PC-9 (cell line): ENCODE measurements around the gene TOMM70. TPM values are rescaled to one million over a fixed set of nuclear protein-coding genes. Genes with fewer than 3 reads are reported as not detected.

Experiments
- BruUV-seq: library from RNA; stranded (reverse); fragments of 400-500 nt; replicated peaks from 2 replicates; lab custom pipeline; 2021; lab: Mats Ljungman, UMichigan
- CTCF ChIA-PET: fragments of 300-600 bp; sonication (Branson Sonifier 250); formaldehyde crosslinking; loops from one replicate; lab custom pipeline; 2022; ENCODE audit warnings: antibody characterized with exemption; lab: Charles Lee
- POLR2A ChIA-PET: fragments of 300-600 bp; sonication (Branson Sonifier 250); formaldehyde crosslinking; loops from one replicate; lab custom pipeline; 2022; ENCODE audit warnings: antibody characterized with exemption; ENCODE audit not compliant: unreplicated experiment; lab: Charles Lee
- DNase-seq, 2 experiments: peaks; one replicate each; pipeline versions ENCODE4 v3.0.0 to v3.0.0-alpha.2; 2015 to 2022; ENCODE audit warnings: mixed read lengths in 1 of 2
- H2AFZ ChIP-seq: fragments of 200-600 bp; sonication (generic); 2 replicates; pipeline ENCODE4 v1.8.1; 2017; ENCODE audit warnings: antibody characterized with exemption
- H3F3A ChIP-seq: fragments of 200-600 bp; sonication (generic); 2 replicates; pipeline ENCODE4 v1.8.1; 2017; ENCODE audit warnings: antibody characterized with exemption, mild to moderate bottlenecking, low read depth; ENCODE audit not compliant: insufficient read depth
- H3K27ac ChIP-seq: fragments of 200-600 bp; sonication (generic); 2 replicates; pipeline ENCODE4 v1.6.1; 2016; ENCODE audit warnings: mixed run types
- H3K27me3 ChIP-seq: fragments of 200-600 bp; sonication (generic); 2 replicates; pipeline ENCODE4 v1.6.1; 2016; ENCODE audit warnings: low read depth, mixed run types; ENCODE audit not compliant: insufficient read depth
- H3K36me3 ChIP-seq: fragments of 200-600 bp; sonication (generic); 2 replicates; pipeline ENCODE4 v1.6.1; 2016; ENCODE audit warnings: low read depth, mixed run types
- H3K4me1 ChIP-seq: fragments of 200-600 bp; sonication (generic); replicated peaks from 2 replicates; pipeline ENCODE4 v1.6.1; 2016; ENCODE audit warnings: mixed run types; ENCODE audit not compliant: insufficient read depth
- H3K4me2 ChIP-seq: fragments of 200-600 bp; sonication (generic); 2 replicates; pipeline ENCODE4 v1.6.1; 2017; ENCODE audit warnings: mixed run types
- H3K4me3 ChIP-seq: fragments of 200-600 bp; sonication (generic); 2 replicates; pipeline ENCODE4 v1.6.1; 2016; ENCODE audit warnings: mixed run types
- H3K79me2 ChIP-seq: fragments of 200-600 bp; sonication (generic); 2 replicates; pipeline ENCODE4 v1.6.1; 2017; ENCODE audit warnings: low read depth, mixed run types
- H3K9me2 ChIP-seq: fragments of 200-600 bp; sonication (generic); 2 replicates; pipeline ENCODE4 v1.8.1; 2017; ENCODE audit warnings: mild to moderate bottlenecking; ENCODE audit not compliant: insufficient read depth
- H3K9me3 ChIP-seq: fragments of 200-600 bp; sonication (generic); 2 replicates; pipeline ENCODE4 v1.8.1; 2016; ENCODE audit warnings: low read depth; ENCODE audit not compliant: insufficient read depth
- H4K20me1 ChIP-seq: fragments of 200-600 bp; sonication (generic); 2 replicates; pipeline ENCODE4 v1.8.1; 2017; ENCODE audit not compliant: insufficient read depth
- CTCF ChIP-seq: fragments of 200-600 bp; sonication (generic); conservative IDR thresholded peaks from 2 replicates; pipeline ENCODE4 v1.6.1; 2017; ENCODE audit warnings: mixed run types, antibody characterized with exemption, mild to moderate bottlenecking, moderate library complexity
- EZH2 ChIP-seq: fragments of 200-600 bp; sonication (generic); IDR thresholded peaks from 2 replicates; pipeline ENCODE4 v1.8.0; 2017; ENCODE audit warnings: antibody characterized with exemption, low read depth
- intact Hi-C: fragments of 100-400 bp; cut with micrococcal nuclease; formaldehyde crosslinking; loops from one replicate; pipeline ENCODE4 v1.10.0; 2022; ENCODE audit not compliant: unreplicated experiment
- total RNA-seq: library from RNA; stranded (reverse); gene quantifications from 2 replicates; pipeline ENCODE4 v1.2.3, GENCODE V29; 2021

The TOMM70 gene
- total RNA-seq, 1 experiment from 2014 or later: 65.2 TPM

- no peak overlapping the region for H3K4me2 ChIP-seq
- H3K4me1 ChIP-seq: peaks cover 4% of the 10 kb centered on the region; the same call in 1 of the 2 replicates
- peaks cover 83% of the 10 kb centered on the region for H3K36me3 ChIP-seq
- no peaks in the 10 kb centered on the region for H3K9me2 ChIP-seq
- DNase-seq: no peak
- BruUV-seq: no TSS peak
- H2AFZ ChIP-seq: no peak overlapping the region
- H3F3A ChIP-seq: no peaks in the 10 kb centered on the region
- H3K79me2 ChIP-seq: peaks cover 75% of the 10 kb centered on the region
- intact Hi-C loops: no loop called here
- TF ChIP-seq EZH2: no peak
- TF ChIP-seq CTCF: no peak
- H4K20me1 ChIP-seq: peaks cover 42% of the 10 kb centered on the region
- H3K27me3 ChIP-seq: no peaks in the 10 kb centered on the region
- peaks cover 18% of the 10 kb centered on the region for H3K9me3 ChIP-seq
- no peak overlapping the region for H3K4me3 ChIP-seq
- ChIA-PET POLR2A (interaction anchor here (0.6 kb wide), 2 partner anchors 328 to 831 kb away, joined by 3 to 9 read pairs; no protein-coding TSS in a partner anchor), CTCF (interaction anchor here (0.5 kb wide), 1 partner anchor 76 kb away, joined by 4 read pairs; no protein-coding TSS in a partner anchor)
- H3K27ac ChIP-seq: 0 out of 2 replicates have a peak overlapping the region, but pooled peaks have one; percentile 1
These were observed 14.3 kb downstream of the TOMM70 start for GRCh38 chr3:100386437-100387074.

- H3K79me2 ChIP-seq: peaks cover 58% of the 10 kb centered on the region
- H4K20me1 ChIP-seq: peaks cover 42% of the 10 kb centered on the region
- POLR2A ChIA-PET: no interaction called here
- DNase-seq: no peak
- H3K27ac ChIP-seq: no peak overlapping the region
- CTCF ChIA-PET: interaction anchor here (0.5 kb wide), 1 partner anchor 413 kb away, joined by 6 read pairs; no protein-coding TSS in a partner anchor
- no peak overlapping the region for H2AFZ ChIP-seq
- TF ChIP-seq CTCF (no peak), EZH2 (no peak)
- H3K4me3 ChIP-seq: no peak overlapping the region
- BruUV-seq: no TSS peak
- H3F3A ChIP-seq: no peaks in the 10 kb centered on the region
- H3K4me2 ChIP-seq: no peak overlapping the region
- peaks cover 10% of the 10 kb centered on the region for H3K9me3 ChIP-seq
- H3K9me2 ChIP-seq: no peaks in the 10 kb centered on the region
- no peaks in the 10 kb centered on the region for H3K27me3 ChIP-seq
- intact Hi-C loops: no loop called here
- peaks cover 4% of the 10 kb centered on the region; the same call in 1 of the 2 replicates for H3K4me1 ChIP-seq
- H3K36me3 ChIP-seq: peaks cover 86% of the 10 kb centered on the region
These were observed 16.0 kb downstream of the TOMM70 start for GRCh38 chr3:100384733-100385525.

GRCh38 chr3:100376301-100376700, 24.6 kb downstream of the TOMM70 start:
- Histone ChIP-seq H3K79me2 (no peaks in the 10 kb centered on the region), H3K4me3 (no peak overlapping the region), H3K9me2 (no peaks in the 10 kb centered on the region), H3K9me3 (no peaks in the 10 kb centered on the region), H3K27ac (no peak overlapping the region), H3K4me1 (no peaks in the 10 kb centered on the region), H3K27me3 (no peaks in the 10 kb centered on the region), H2AFZ (no peak overlapping the region), H3K36me3 (peaks cover 78% of the 10 kb centered on the region), H3F3A (no peaks in the 10 kb centered on the region; the same call in 1 of the 2 replicates), H4K20me1 (peaks cover 20% of the 10 kb centered on the region), H3K4me2 (no peak overlapping the region)
- DNase-seq: no peak
- BruUV-seq: TSS peak; percentile 10
- CTCF ChIA-PET: no interaction called here
- TF ChIP-seq EZH2 (no peak), CTCF (no peak)
- POLR2A ChIA-PET: interaction anchor here (0.7 kb wide), 1 partner anchor 775 kb away, joined by 8 read pairs; no protein-coding TSS in a partner anchor
- intact Hi-C loops: loop anchor here (10.0 kb wide), 1 partner anchor 358 kb away; no protein-coding TSS in a partner anchor
